Measurements from ENCODE around the gene TIGD6.

- TF ChIP-seq PAX5 (IDR thresholded peaks at IDR 0.05; ENCODE audit: borderline replicate concordance, low read depth, low read length) (no peak), SMC3 (IDR thresholded peaks at IDR 0.05; ENCODE audit: borderline replicate concordance, low read length) (no peak), SUZ12 (IDR thresholded peaks at IDR 0.05; ENCODE audit: unreplicated experiment) (no peak), EED (IDR thresholded peaks at IDR 0.05; ENCODE audit: low read depth) (no peak), CTCF (IDR thresholded peaks at IDR 0.05 in 2 of 3, conservative IDR thresholded peaks at IDR 0.05 in 1 of 3; ENCODE audit: control insufficient read depth in 2 of 3, extremely low read depth in 1 of 3, insufficient read depth in 1 of 3, low read depth in 3 of 3, low read length in 3 of 3) (no peak)
Observed at GRCh38 chr5:150006318-150006717, 5.9 kb upstream of the TIGD6 start.

All from GM12878 (cell line).